ENCODE data around the gene TSPAN9. TPM values are rescaled to one million over a fixed set of nuclear protein-coding genes. Genes with fewer than 3 reads are reported as not detected.

TSPAN9 gene
- total and polyA plus RNA-seq, 10 of the 15 experiments (the other 5 are each of a cell fraction or from before 2014, with no cell fraction given): 0.03 to 1.0 (median 0.12) TPM; not detected in 5

- TF ChIP-seq E2F4 (IDR thresholded peaks at IDR 0.05; ENCODE audit: low read depth, low read length): no peak
- TF ChIP-seq RFX5 (IDR thresholded peaks at IDR 0.05; ENCODE audit: low read depth, low read length): no peak
- no peak for TF ChIP-seq ZNF207 (IDR thresholded peaks at IDR 0.05; ENCODE audit: borderline replicate concordance)
- no peak for TF ChIP-seq DPF2 (IDR thresholded peaks at IDR 0.05)
- TF ChIP-seq IRF5 (IDR thresholded peaks at IDR 0.05; ENCODE audit: borderline replicate concordance): no peak
- no peak for TF ChIP-seq PBX3 (IDR thresholded peaks at IDR 0.05; ENCODE audit: insufficient replicate concordance, low read depth, low read length)
Observed at GRCh38 chr12:3134526-3135135, 57.5 kb downstream of the TSPAN9 start (continued).
